Cardiac fibroblast (primary cell): ENCODE data around the gene LEMD3.
"Not testable (repeated sequence)": the region's sequence is repeated elsewhere in the genome, so short reads cannot be mapped to it uniquely, and the experiment has no call there.

Source experiments
- DNase-seq, 2 donors: peaks; one replicate each; pipeline versions ENCODE4 v3.0.0 to v3.0.0-alpha.2; 2010; ENCODE audit warnings: low read depth in 2 of 2
- H3K4me3 ChIP-seq, 2 donors: replicated peaks in 1 of 2; 1 replicate in 1 of 2; 2 replicates in 1 of 2; pipeline ENCODE4 v1.5.1; 2011; ENCODE audit warnings: low read depth in 2 of 2, low read length in 2 of 2, mild to moderate bottlenecking in 2 of 2, moderate library complexity in 1 of 2
- CTCF ChIP-seq: IDR thresholded peaks from one replicate; pipeline ENCODE4 v1.5.1; 2011; ENCODE audit warnings: low read depth, mild to moderate bottlenecking, low read length, inconsistent platforms

Gene LEMD3

GRCh38 chr12:65282840-65283239, 113.5 kb downstream of the LEMD3 start:
- TF ChIP-seq CTCF: peak; percentile 6
- no peak for DNase-seq
- no peak overlapping the region for H3K4me3 ChIP-seq

GRCh38 chr12:65285532-65285931, 116.1 kb downstream of the LEMD3 start:
- not testable (repeated sequence) for H3K4me3 ChIP-seq, DNase-seq

GRCh38 chr12:65287426-65287825, 118.0 kb downstream of the LEMD3 start:
- H3K4me3 ChIP-seq: no peak overlapping the region
- TF ChIP-seq CTCF: no peak
- DNase-seq: no peak

- DNase-seq: no peak
- TF ChIP-seq CTCF: no peak
- no peak overlapping the region for H3K4me3 ChIP-seq
Measured at GRCh38 chr12:65292241-65292640, 122.9 kb downstream of the LEMD3 start.

- DNase-seq: no peak
- H3K4me3 ChIP-seq: no peak overlapping the region
- TF ChIP-seq CTCF: no peak
Measured at GRCh38 chr12:65293735-65294134, 124.4 kb downstream of the LEMD3 start.

GRCh38 chr12:65294641-65295262, 125.4 kb downstream of the LEMD3 start:
- no peak for TF ChIP-seq CTCF
- no peak overlapping the region for H3K4me3 ChIP-seq
- no peak for DNase-seq

- no peak for DNase-seq
- no peak overlapping the region for H3K4me3 ChIP-seq
- no peak for TF ChIP-seq CTCF
Measured at GRCh38 chr12:65296508-65297265, 127.3 kb downstream of the LEMD3 start.
